H9 (cell line): ENCODE results near the gene SYT7. TPM values are rescaled to one million over a fixed set of nuclear protein-coding genes. Genes with fewer than 3 reads are reported as not detected.

Experiments used
- DNase-seq: peaks from one replicate; pipeline ENCODE4 v3.0.0-alpha.2; 2017
- H2AFZ ChIP-seq: one replicate; pipeline ENCODE4 v1.6.1; 2013; ENCODE audit warnings: mild to moderate bottlenecking, low read length, control low read depth, moderate library complexity
- H2AK5ac ChIP-seq: 2 replicates; pipeline ENCODE4 v1.6.1; 2013; ENCODE audit warnings: low read length, control low read depth, mixed read lengths; ENCODE audit not compliant: insufficient read length
- H2BK120ac ChIP-seq: one replicate; pipeline ENCODE4 v1.6.1; 2013; ENCODE audit warnings: low read depth, mild to moderate bottlenecking, low read length, control low read depth, inconsistent platforms; ENCODE audit not compliant: poor library complexity, severe bottlenecking
- H2BK12ac ChIP-seq: 2 replicates; pipeline ENCODE4 v1.6.1; 2013; ENCODE audit warnings: low read length, control low read depth, mixed read lengths, low read depth; ENCODE audit not compliant: insufficient read length
- H2BK15ac ChIP-seq: 2 replicates; pipeline ENCODE4 v1.6.1; 2013; ENCODE audit warnings: low read depth, low read length, control low read depth
- H2BK20ac ChIP-seq: one replicate; pipeline ENCODE4 v1.6.1; 2013; ENCODE audit warnings: low read depth, mild to moderate bottlenecking, low read length, control low read depth, inconsistent platforms; ENCODE audit not compliant: poor library complexity, severe bottlenecking
- H2BK5ac ChIP-seq: 2 replicates; pipeline ENCODE4 v1.6.1; 2013; ENCODE audit warnings: low read length, control low read depth, mixed read lengths; ENCODE audit not compliant: insufficient read length
- H3K14ac ChIP-seq: 2 replicates; pipeline ENCODE4 v1.6.1; 2013; ENCODE audit warnings: low read length, control low read depth; ENCODE audit not compliant: insufficient read depth
- H3K18ac ChIP-seq: 2 replicates; pipeline ENCODE4 v1.6.1; 2013; ENCODE audit warnings: low read depth, mild to moderate bottlenecking, mixed read lengths, low read length, control low read depth; ENCODE audit not compliant: insufficient read length
- H3K23ac ChIP-seq: 2 replicates; pipeline ENCODE4 v1.6.1; 2013; ENCODE audit warnings: low read length, control low read depth, mixed read lengths, low read depth; ENCODE audit not compliant: insufficient read length
- H3K23me2 ChIP-seq: 2 replicates; pipeline ENCODE4 v1.6.1; 2013; ENCODE audit warnings: low read depth, mild to moderate bottlenecking, mixed read lengths, low read length, control low read depth; ENCODE audit not compliant: insufficient read length, poor library complexity, severe bottlenecking
- H3K27ac ChIP-seq: 2 replicates; pipeline ENCODE4 v1.5.1; 2013; ENCODE audit warnings: low read length, control low read depth, mixed read lengths, low read depth; ENCODE audit not compliant: insufficient read length
- H3K27me3 ChIP-seq: 2 replicates; pipeline ENCODE4 v1.6.1; 2013; ENCODE audit warnings: low read length, control low read depth, inconsistent platforms; ENCODE audit not compliant: insufficient read depth
- H3K4ac ChIP-seq: 2 replicates; pipeline ENCODE4 v1.6.1; 2013; ENCODE audit warnings: low read depth, mild to moderate bottlenecking, control low read depth, inconsistent platforms, low read length, moderate library complexity
- H3K4me1 ChIP-seq: 2 replicates; pipeline ENCODE4 v1.6.1; 2013; ENCODE audit warnings: low read length, control low read depth, inconsistent platforms; ENCODE audit not compliant: insufficient read depth
- H3K4me2 ChIP-seq: 2 replicates; pipeline ENCODE4 v1.6.1; 2013; ENCODE audit warnings: low read length, control low read depth, mixed read lengths; ENCODE audit not compliant: insufficient read length, insufficient read depth
- H3K56ac ChIP-seq: 2 replicates; pipeline ENCODE4 v1.6.1; 2013; ENCODE audit warnings: low read depth, mild to moderate bottlenecking, mixed read lengths, low read length, control low read depth; ENCODE audit not compliant: insufficient read length
- H3K79me1 ChIP-seq: 2 replicates; pipeline ENCODE4 v1.6.1; 2013; ENCODE audit warnings: low read depth, mild to moderate bottlenecking, moderate library complexity, low read length, control low read depth, inconsistent platforms; ENCODE audit not compliant: insufficient read depth, poor library complexity, severe bottlenecking
- H3K79me2 ChIP-seq: 2 replicates; pipeline ENCODE4 v1.6.1; 2013; ENCODE audit warnings: low read length, control low read depth, inconsistent platforms; ENCODE audit not compliant: insufficient read depth
- H3K9ac ChIP-seq: 2 replicates; pipeline ENCODE4 v1.6.1; 2013; ENCODE audit warnings: low read length, control low read depth, mixed read lengths; ENCODE audit not compliant: insufficient read length; ENCODE audit errors: extremely low read depth
- H3K9me3 ChIP-seq: one replicate; pipeline ENCODE4 v1.6.1; 2013; ENCODE audit warnings: low read depth, low read length, inconsistent platforms; ENCODE audit not compliant: control insufficient read depth
- H3T11ph ChIP-seq: one replicate; pipeline ENCODE4 v1.6.1; 2013; ENCODE audit warnings: mild to moderate bottlenecking, low read length, control low read depth, inconsistent platforms
- H4K20me1 ChIP-seq: one replicate; pipeline ENCODE4 v1.6.1; 2013; ENCODE audit not compliant: control insufficient read depth, insufficient read length, insufficient read depth
- H4K5ac ChIP-seq: 2 replicates; pipeline ENCODE4 v1.6.1; 2013; ENCODE audit warnings: low read depth, mild to moderate bottlenecking, mixed read lengths, low read length, control low read depth; ENCODE audit not compliant: insufficient read length
- H4K8ac ChIP-seq: replicated peaks from 2 replicates; pipeline ENCODE4 v1.6.1; 2013; ENCODE audit warnings: low read length, control low read depth, mixed read lengths, low read depth; ENCODE audit not compliant: insufficient read length
- H4K91ac ChIP-seq: 2 replicates; pipeline ENCODE4 v1.6.1; 2013; ENCODE audit warnings: low read depth, mild to moderate bottlenecking, moderate library complexity, mixed read lengths, low read length, control low read depth; ENCODE audit not compliant: insufficient read length
- H3K27ac Mint-ChIP-seq, 3 experiments: 2 replicates in 2 of 3; 3 replicates in 1 of 3; pipeline ENCODE4 v1.8.0; 2020 to 2021; ENCODE audit warnings: mixed read lengths in 3 of 3, mild to moderate bottlenecking in 1 of 3, moderate library complexity in 1 of 3
- H3K27me3 Mint-ChIP-seq: 2 replicates; pipeline ENCODE4 v1.8.0; 2021; ENCODE audit warnings: low read depth, mild to moderate bottlenecking, moderate library complexity, mixed read lengths
- H3K36me3 Mint-ChIP-seq, 3 experiments: 2 replicates in 2 of 3; 3 replicates in 1 of 3; pipeline ENCODE4 v1.8.0; 2020 to 2021; ENCODE audit warnings: low read depth in 3 of 3, mixed read lengths in 3 of 3; ENCODE audit not compliant: insufficient read depth in 1 of 3
- H3K4me1 Mint-ChIP-seq, 2 experiments: 2 replicates each; pipeline ENCODE4 v1.8.0; 2020; ENCODE audit warnings: mixed read lengths in 2 of 2
- H3K4me3 Mint-ChIP-seq, 2 experiments: 2 replicates in 1 of 2; 3 replicates in 1 of 2; pipeline ENCODE4 v1.8.0; 2020 to 2021; ENCODE audit warnings: mild to moderate bottlenecking in 2 of 2, mixed read lengths in 2 of 2, moderate library complexity in 1 of 2
- H3K9me3 Mint-ChIP-seq, 2 experiments: 2 replicates in 1 of 2; 3 replicates in 1 of 2; pipeline ENCODE4 v1.8.0; 2020; ENCODE audit warnings: mild to moderate bottlenecking in 2 of 2, mixed read lengths in 2 of 2, moderate library complexity in 1 of 2
- CTCF ChIP-seq: fragments of 200-600 bp; sonication (generic); conservative IDR thresholded peaks from 3 replicates; pipeline ENCODE4 v1.8.0; 2021; ENCODE audit warnings: antibody characterized with exemption, mild to moderate bottlenecking
- WGBS: extraction: QIAGEN DNeasy Blood & Tissue Kit; methylation state at CpG from one replicate; pipeline ENCODE4 v1.1.7; 2013; ENCODE audit warnings: missing lambda C conversion rate, low lambda C conversion rate, mixed read lengths; ENCODE audit not compliant: insufficient read length; ENCODE audit errors: extremely low coverage; 5-methylcytosine and 5-hydroxymethylcytosine counted together
- total RNA-seq: library from RNA; stranded (reverse); gene quantifications from 2 replicates; pipeline ENCODE4 v1.2.1, GENCODE V29; 2021

The SYT7 gene
- total RNA-seq, 1 experiment from 2014 or later: 8.8 TPM

DNA sequence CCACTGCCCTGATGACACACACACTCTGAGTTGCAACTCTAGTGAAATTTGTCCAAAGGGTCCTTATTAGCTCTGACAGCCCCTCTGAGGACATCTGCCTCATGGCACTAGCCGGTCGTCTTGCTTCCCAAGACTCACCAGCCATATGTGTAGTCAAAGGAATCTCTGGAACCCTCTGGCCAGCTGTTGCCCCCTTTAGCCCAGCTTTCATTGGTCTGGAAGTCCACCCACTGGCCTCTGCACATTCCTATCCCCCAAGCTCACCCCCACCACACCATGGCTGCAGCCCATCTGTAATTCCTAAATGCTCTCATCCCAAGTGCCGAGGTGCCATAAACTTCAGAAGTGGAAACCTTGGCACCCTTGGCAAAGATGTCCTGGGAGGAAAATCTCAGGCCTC lies 24.3 kb downstream of the SYT7 start:
- no peak overlapping the region for H3K4me2 ChIP-seq
- H3K18ac ChIP-seq: no peak overlapping the region
- H3K14ac ChIP-seq: no peak overlapping the region
- H2BK20ac ChIP-seq: no peak overlapping the region
- H3K9me3 Mint-ChIP-seq: no peaks in the 10 kb centered on the region
- peaks cover 5% of the 10 kb centered on the region; the same call in 1 of the 2 replicates for H3K27me3 ChIP-seq
- no peak overlapping the region for H3K56ac ChIP-seq
- no peak overlapping the region for H4K91ac ChIP-seq
- H3K36me3 Mint-ChIP-seq: no peaks in the 10 kb centered on the region; a peak in 1 of 7 replicates
- H2AK5ac ChIP-seq: no peak overlapping the region
- H4K20me1 ChIP-seq: no peaks in the 10 kb centered on the region
- H3T11ph ChIP-seq: no peak overlapping the region
- H3K4ac ChIP-seq: no peak overlapping the region
- peaks cover 7% of the 10 kb centered on the region for H3K23me2 ChIP-seq
- peaks cover 39 to 63% of the 10 kb centered on the region in 2 experiments for H3K4me1 Mint-ChIP-seq
- no peak overlapping the region for H2BK15ac ChIP-seq
- no peak overlapping the region for H2BK12ac ChIP-seq
- H3K79me1 ChIP-seq: no peaks in the 10 kb centered on the region
- H2BK5ac ChIP-seq: no peak overlapping the region
- H4K5ac ChIP-seq: no peak overlapping the region
- H3K79me2 ChIP-seq: no peaks in the 10 kb centered on the region
- no peak overlapping the region for H3K9ac ChIP-seq
- H3K9me3 ChIP-seq: no peaks in the 10 kb centered on the region
- no peaks in the 10 kb centered on the region; the same call in 1 of the 2 replicates for H3K4me1 ChIP-seq
- no peak overlapping the region for H3K23ac ChIP-seq
- no peak overlapping the region; a peak in 1 of 7 replicates for H3K27ac Mint-ChIP-seq
- H3K4me3 Mint-ChIP-seq: peak overlapping the region in 1 of 2 experiments; percentile 28; a peak in 3 of 5 replicates
- H2BK120ac ChIP-seq: no peak overlapping the region
- H3K27ac ChIP-seq: no peak overlapping the region
- peaks cover 72% of the 10 kb centered on the region for H3K27me3 Mint-ChIP-seq
- no CpG with 5 or more reads among the region's 3 CpGs for WGBS
- TF ChIP-seq CTCF: no peak
- no peak for DNase-seq
- H2AFZ ChIP-seq: no peak overlapping the region
- H4K8ac ChIP-seq: no peak overlapping the region
